Hepatocyte (in vitro differentiated cells): ENCODE measurements around the gene SLC34A3. TPM values are rescaled to one million over a fixed set of nuclear protein-coding genes. Genes with fewer than 3 reads are reported as not detected.
"Not testable (repeated sequence)": the region's sequence is repeated elsewhere in the genome, so short reads cannot be mapped to it uniquely, and the experiment has no call there.

ENCODE experiments used
- DNase-seq: peaks from one replicate; pipeline ENCODE4 v3.0.0-alpha.2; 2016; ENCODE audit warnings: low spot score
- H2AFZ ChIP-seq: fragments of 200-600 bp; sonication (generic); 2 replicates; pipeline ENCODE4 v1.6.0; 2016; ENCODE audit warnings: antibody characterized with exemption, mild to moderate bottlenecking
- H3K27ac ChIP-seq: fragments of 200-600 bp; sonication (generic); 2 replicates; pipeline ENCODE4 v1.5.1; 2016; ENCODE audit warnings: mild to moderate bottlenecking
- H3K27me3 ChIP-seq: fragments of 200-600 bp; sonication (generic); 2 replicates; pipeline ENCODE4 v1.6.1; 2016
- H3K36me3 ChIP-seq: fragments of 200-600 bp; sonication (generic); replicated peaks from 2 replicates; pipeline ENCODE4 v1.5.1; 2016; ENCODE audit warnings: low read depth; ENCODE audit not compliant: insufficient read depth
- H3K4me1 ChIP-seq: fragments of 200-600 bp; sonication (generic); 2 replicates; pipeline ENCODE4 v1.5.1; 2016; ENCODE audit warnings: mild to moderate bottlenecking, moderate library complexity; ENCODE audit not compliant: insufficient read depth
- H3K4me2 ChIP-seq: fragments of 200-600 bp; sonication (generic); 2 replicates; pipeline ENCODE4 v1.6.0; 2016
- H3K4me3 ChIP-seq: fragments of 200-600 bp; sonication (generic); 2 replicates; pipeline ENCODE4 v1.5.1; 2016; ENCODE audit warnings: mild to moderate bottlenecking
- H3K79me2 ChIP-seq: fragments of 200-600 bp; sonication (generic); 2 replicates; pipeline ENCODE4 v1.6.0; 2017; ENCODE audit warnings: mild to moderate bottlenecking
- H3K9me2 ChIP-seq: fragments of 200-600 bp; sonication (generic); replicated peaks from 2 replicates; pipeline ENCODE4 v1.6.0; 2017; ENCODE audit warnings: mild to moderate bottlenecking; ENCODE audit not compliant: insufficient read depth
- H3K9me3 ChIP-seq: fragments of 200-600 bp; sonication (generic); 2 replicates; pipeline ENCODE4 v1.5.1; 2016; ENCODE audit warnings: low read depth, mild to moderate bottlenecking
- H4K20me1 ChIP-seq: fragments of 200-600 bp; sonication (generic); 2 replicates; pipeline ENCODE4 v1.6.0; 2016; ENCODE audit warnings: mild to moderate bottlenecking; ENCODE audit not compliant: insufficient read depth, poor library complexity, severe bottlenecking
- EZH2 ChIP-seq: fragments of 200-600 bp; sonication (generic); IDR thresholded peaks from 2 replicates; pipeline ENCODE4 v1.6.1; 2016; ENCODE audit warnings: antibody characterized with exemption, mild to moderate bottlenecking, borderline replicate concordance
- EZH2phosphoT487 ChIP-seq: fragments of 200-600 bp; sonication (generic); IDR thresholded peaks from one replicate; pipeline ENCODE4 v1.6.1; 2018; ENCODE audit warnings: antibody characterized with exemption, mild to moderate bottlenecking, low read depth, moderate library complexity; ENCODE audit not compliant: unreplicated experiment, severe bottlenecking
- WGBS: methylation state at CpG from one replicate; pipeline ENCODE4 v1.1.6; 2016; ENCODE audit warnings: low lambda C conversion rate; ENCODE audit errors: missing lambda C conversion rate; 5-methylcytosine and 5-hydroxymethylcytosine counted together
- polyA plus RNA-seq: library from polyadenylated mRNA; unstranded; fragments of >200 nt; fragmentation: Nextera tagmentation; extraction: Ambion mirVana; gene quantifications from 2 replicates; pipeline ENCODE4 v1.2.1, GENCODE V29; 2016
- total RNA-seq: library from RNA; depleted of rRNA; stranded (reverse); fragments of >200 nt; gene quantifications from 2 replicates; pipeline ENCODE4 v1.2.3, GENCODE V29; 2014
- TF ChIP-seq, protein P1 (sequence below): fragments of 200-600 bp; sonication (generic); IDR thresholded peaks from 2 replicates; pipeline ENCODE4 v1.5.1; 2016; ENCODE audit warnings: antibody characterized with exemption, mild to moderate bottlenecking; ENCODE audit not compliant: poor library complexity

SLC34A3 gene
- total and polyA plus RNA-seq, 2 experiments from 2014 or later: 2.7 to 4.7 TPM

DNA sequence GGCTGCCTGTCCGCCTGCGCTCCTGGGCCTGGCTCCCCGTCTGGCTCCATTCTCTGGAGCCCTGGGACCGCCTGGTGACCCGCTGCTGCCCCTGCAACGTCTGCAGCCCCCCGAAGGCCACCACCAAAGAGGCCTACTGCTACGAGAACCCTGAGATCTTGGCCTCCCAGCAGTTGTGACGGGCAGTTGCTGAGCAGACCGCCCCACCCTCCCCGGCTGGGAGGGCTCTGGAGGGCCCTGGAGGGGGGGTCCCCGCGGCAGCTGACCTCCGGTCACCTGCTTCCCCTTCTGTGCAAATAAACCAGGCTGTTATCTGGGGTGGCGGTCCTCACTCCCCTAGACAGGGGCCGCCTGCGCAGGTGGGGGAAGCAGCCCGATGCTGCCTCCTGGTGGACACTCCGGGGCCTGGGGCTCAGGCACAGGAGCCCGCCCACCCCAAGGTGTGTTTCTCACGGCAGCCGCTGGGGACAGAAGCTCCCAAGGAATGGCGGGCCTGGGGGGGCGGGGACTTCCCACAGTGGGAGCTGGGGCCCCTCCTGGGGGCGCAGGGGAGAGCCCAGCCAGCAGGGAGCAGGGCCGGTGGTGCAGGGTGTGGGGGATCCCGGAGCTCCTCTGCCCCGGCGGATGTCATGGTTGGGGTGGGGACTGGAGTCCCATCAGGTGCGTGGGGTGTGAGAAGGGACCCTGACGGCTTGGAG, 5.7 kb downstream of the SLC34A3 start:
- TF ChIP-seq, protein P1, sequence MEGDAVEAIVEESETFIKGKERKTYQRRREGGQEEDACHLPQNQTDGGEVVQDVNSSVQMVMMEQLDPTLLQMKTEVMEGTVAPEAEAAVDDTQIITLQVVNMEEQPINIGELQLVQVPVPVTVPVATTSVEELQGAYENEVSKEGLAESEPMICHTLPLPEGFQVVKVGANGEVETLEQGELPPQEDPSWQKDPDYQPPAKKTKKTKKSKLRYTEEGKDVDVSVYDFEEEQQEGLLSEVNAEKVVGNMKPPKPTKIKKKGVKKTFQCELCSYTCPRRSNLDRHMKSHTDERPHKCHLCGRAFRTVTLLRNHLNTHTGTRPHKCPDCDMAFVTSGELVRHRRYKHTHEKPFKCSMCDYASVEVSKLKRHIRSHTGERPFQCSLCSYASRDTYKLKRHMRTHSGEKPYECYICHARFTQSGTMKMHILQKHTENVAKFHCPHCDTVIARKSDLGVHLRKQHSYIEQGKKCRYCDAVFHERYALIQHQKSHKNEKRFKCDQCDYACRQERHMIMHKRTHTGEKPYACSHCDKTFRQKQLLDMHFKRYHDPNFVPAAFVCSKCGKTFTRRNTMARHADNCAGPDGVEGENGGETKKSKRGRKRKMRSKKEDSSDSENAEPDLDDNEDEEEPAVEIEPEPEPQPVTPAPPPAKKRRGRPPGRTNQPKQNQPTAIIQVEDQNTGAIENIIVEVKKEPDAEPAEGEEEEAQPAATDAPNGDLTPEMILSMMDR: peak; percentile 100
- TF ChIP-seq EZH2: no peak
- WGBS: 26% methylated on average over 23 of the region's 31 CpGs
- Histone ChIP-seq H3K79me2 (peaks cover 33% of the 10 kb centered on the region), H3K36me3 (no peaks in the 10 kb centered on the region), H2AFZ (no peak overlapping the region), H3K4me3 (no peak overlapping the region), H3K9me2 (no peaks in the 10 kb centered on the region), H3K4me2 (peak overlapping the region; percentile 82), H3K9me3 (no peaks in the 10 kb centered on the region), H3K27me3 (no peaks in the 10 kb centered on the region), H3K4me1 (peaks cover 26% of the 10 kb centered on the region), H3K27ac (peak overlapping the region; percentile 57), H4K20me1 (no peaks in the 10 kb centered on the region)
- peak; percentile 96 for DNase-seq

DNA sequence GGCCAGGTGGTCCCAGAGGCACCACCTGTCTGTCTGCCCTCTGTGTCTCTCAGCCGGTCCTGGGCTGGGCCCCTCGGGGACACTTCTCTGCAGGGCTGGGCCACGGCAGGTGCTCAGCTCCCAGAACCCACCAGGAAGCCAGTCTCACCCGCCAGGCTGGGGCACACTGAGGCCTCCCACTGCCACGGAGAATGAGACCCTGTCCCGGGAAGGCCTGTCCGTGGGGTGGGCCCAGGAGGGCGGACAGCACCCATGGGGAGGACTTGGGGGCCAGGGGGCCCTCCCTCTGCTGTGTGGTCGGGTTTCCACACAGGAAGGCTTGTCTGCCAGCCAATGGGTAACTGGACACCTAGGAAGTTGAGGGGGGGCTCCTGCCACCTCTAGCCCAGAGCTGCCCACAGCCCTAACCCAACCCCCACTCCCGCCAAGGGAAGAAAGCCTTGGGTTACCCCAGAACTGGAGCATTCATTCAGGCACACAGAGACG, 6.3 kb downstream of the SLC34A3 start:
- TF ChIP-seq EZH2 (no peak), EZH2phosphoT487 (no peak)
- TF ChIP-seq, protein P1: no peak
- H3K27ac ChIP-seq: peak overlapping the region; percentile 50
- no peaks in the 10 kb centered on the region for H3K9me3 ChIP-seq
- no peak overlapping the region for H2AFZ ChIP-seq
- peak overlapping the region; percentile 82 for H3K4me2 ChIP-seq
- no peaks in the 10 kb centered on the region for H3K27me3 ChIP-seq
- peaks cover 5% of the 10 kb centered on the region for H4K20me1 ChIP-seq
- no peak overlapping the region for H3K4me3 ChIP-seq
- H3K4me1 ChIP-seq: peaks cover 26% of the 10 kb centered on the region
- WGBS: 48% methylated on average over 11 of the region's 11 CpGs
- no peak for DNase-seq
- peaks cover 37% of the 10 kb centered on the region for H3K79me2 ChIP-seq
- no peaks in the 10 kb centered on the region for H3K36me3 ChIP-seq
- no peaks in the 10 kb centered on the region for H3K9me2 ChIP-seq

DNA sequence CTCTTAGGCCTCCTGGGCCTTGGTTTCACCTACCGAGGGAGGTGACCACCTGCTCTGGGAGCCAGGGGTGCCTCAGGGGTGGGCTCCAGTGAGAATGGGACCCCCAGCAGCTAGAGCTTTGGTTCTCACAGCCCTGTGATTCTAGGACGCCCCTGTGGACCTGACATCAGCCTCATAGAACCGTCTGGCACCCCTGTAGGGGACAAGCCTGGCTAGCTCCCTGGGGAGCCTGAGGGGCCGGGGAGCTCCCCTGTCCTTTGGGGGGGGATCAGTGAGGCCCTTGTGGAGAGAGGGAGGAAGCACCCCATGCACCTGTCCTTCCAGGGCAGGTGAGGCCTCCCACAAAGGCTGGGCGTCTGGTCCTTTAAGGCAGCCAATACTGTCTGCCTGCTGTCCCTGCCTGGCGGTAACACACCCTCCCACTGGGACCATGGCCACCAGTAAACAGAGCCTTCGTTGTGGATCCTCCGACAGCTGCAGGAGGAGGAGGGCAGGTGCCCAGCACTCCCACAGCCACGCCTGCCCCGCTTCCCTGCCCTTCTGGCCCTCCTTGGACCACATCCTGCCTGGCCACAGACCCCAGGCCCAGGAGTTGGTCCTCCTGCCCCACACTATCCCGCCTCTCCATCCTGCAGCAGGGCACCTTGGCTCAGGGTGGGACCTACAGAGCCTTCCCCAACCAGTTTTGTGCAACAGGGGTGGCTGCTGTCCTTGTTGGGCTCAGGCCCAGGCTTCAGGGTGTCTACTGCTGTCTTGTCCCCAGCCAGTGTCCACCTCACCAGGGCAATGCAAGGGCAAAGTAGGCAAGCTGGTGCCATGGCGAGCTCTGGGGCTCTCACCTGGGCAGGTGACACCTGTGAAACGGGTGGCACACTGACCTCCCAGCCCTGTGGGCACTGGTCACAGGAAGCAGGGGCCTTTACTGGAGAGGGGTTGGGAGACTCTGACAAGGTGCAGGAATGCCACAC, 7.3 kb downstream of the SLC34A3 start:
- no peak overlapping the region for H3K4me3 ChIP-seq
- H3K79me2 ChIP-seq: peaks cover 48% of the 10 kb centered on the region
- peak overlapping the region; percentile 82 for H3K4me2 ChIP-seq
- H4K20me1 ChIP-seq: peaks cover 15% of the 10 kb centered on the region
- H3K27ac ChIP-seq: no peak overlapping the region
- TF ChIP-seq EZH2 (no peak), EZH2phosphoT487 (no peak)
- TF ChIP-seq, protein P1: no peak
- DNase-seq: no peak
- H3K4me1 ChIP-seq: peaks cover 34% of the 10 kb centered on the region
- H3K9me2 ChIP-seq: no peaks in the 10 kb centered on the region
- no peak overlapping the region for H2AFZ ChIP-seq
- H3K36me3 ChIP-seq: no peaks in the 10 kb centered on the region
- no peaks in the 10 kb centered on the region for H3K27me3 ChIP-seq
- H3K9me3 ChIP-seq: no peaks in the 10 kb centered on the region
- 85% methylated on average over 12 of the region's 13 CpGs for WGBS

DNA sequence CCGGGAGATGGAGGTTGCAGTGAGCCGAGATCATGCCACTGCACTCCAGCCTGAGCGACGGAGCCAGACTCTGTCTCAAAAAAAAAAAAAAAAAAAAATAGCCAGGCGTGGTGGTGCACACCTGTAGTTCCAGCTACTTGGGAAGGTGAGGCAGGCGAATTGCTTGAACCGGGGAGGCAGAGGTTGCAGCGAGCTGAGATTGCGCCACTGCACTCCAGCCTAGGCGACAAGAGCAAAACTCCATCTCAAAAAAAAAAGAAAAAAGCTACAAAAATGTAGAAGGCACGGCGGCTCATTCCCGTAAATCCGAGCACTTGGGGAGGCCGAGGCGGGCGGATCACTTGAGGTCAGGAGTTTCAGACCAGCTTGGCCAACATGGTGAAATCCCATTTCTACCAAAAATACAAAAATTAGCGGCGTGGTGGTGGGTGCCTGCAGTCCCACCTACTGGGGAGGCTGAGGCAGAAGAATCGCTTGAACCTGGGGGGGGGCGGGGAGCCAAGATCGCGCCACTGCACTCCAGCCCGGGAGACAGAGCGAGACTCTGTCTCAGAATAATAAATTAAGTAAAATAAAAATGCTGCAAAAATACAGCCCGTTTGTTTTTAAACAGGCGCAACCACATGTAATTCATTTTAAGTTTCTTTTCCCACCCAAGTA, 9.0 kb downstream of the SLC34A3 start:
- 49% methylated on average over 27 of the region's 27 CpGs for WGBS

More for the DNA sequence above, 9.0 kb downstream of the SLC34A3 start:
- DNase-seq, H3K9me3 ChIP-seq, H3K9me2 ChIP-seq, H3K36me3 ChIP-seq, H3K27me3 ChIP-seq: not testable (repeated sequence)
- H3K27ac ChIP-seq: peak overlapping the region; percentile 94
- peaks cover 24% of the 10 kb centered on the region for H4K20me1 ChIP-seq
- peaks cover 61% of the 10 kb centered on the region for H3K79me2 ChIP-seq
- peak overlapping the region; percentile 33 for H2AFZ ChIP-seq
- peak overlapping the region; percentile 82 for H3K4me3 ChIP-seq
- peaks cover 34% of the 10 kb centered on the region for H3K4me1 ChIP-seq
- H3K4me2 ChIP-seq: peak overlapping the region; percentile 82
